Neural cell (in vitro differentiated cells): Measurements from ENCODE around the gene SYT4.

Experiments
- CTCF ChIP-seq: fragments of 450-650 bp; IDR thresholded peaks from 2 replicates; pipeline ENCODE4 v1.5.1; 2014; ENCODE audit warnings: antibody characterized with exemption, mild to moderate bottlenecking, moderate library complexity; ENCODE audit not compliant: poor library complexity, severe bottlenecking
- EP300 ChIP-seq: fragments of 450-650 bp; conservative IDR thresholded peaks from 2 replicates; pipeline ENCODE4 v1.6.1; 2014; ENCODE audit warnings: antibody characterized with exemption, mild to moderate bottlenecking, moderate library complexity; ENCODE audit not compliant: poor library complexity, severe bottlenecking
- EZH2 ChIP-seq: fragments of 200-600, 300-800 bp; shearing (Covaris generic), sonication (generic); IDR thresholded peaks from 2 replicates; pipeline ENCODE4 v1.6.1; 2014; ENCODE audit warnings: antibody characterized with exemption, low read length, borderline replicate concordance, mild to moderate bottlenecking; ENCODE audit not compliant: insufficient read depth, poor library complexity, severe bottlenecking
- MXI1 ChIP-seq: fragments of 450-650 bp; conservative IDR thresholded peaks from 2 replicates; pipeline ENCODE4 v1.6.1; 2014; ENCODE audit warnings: antibody characterized with exemption, mild to moderate bottlenecking; ENCODE audit not compliant: poor library complexity, severe bottlenecking
- POLR2AphosphoS5 ChIP-seq: IDR thresholded peaks from 2 replicates; pipeline ENCODE4 v1.6.1; 2012
- RAD21 ChIP-seq: fragments of 450-650 bp; conservative IDR thresholded peaks from 2 replicates; pipeline ENCODE4 v1.6.1; 2014; ENCODE audit warnings: antibody characterized with exemption, mild to moderate bottlenecking, moderate library complexity
- REST ChIP-seq: IDR thresholded peaks from 2 replicates; pipeline ENCODE4 v1.6.1; 2012; ENCODE audit warnings: borderline replicate concordance
- SMC3 ChIP-seq: fragments of 450-650 bp; conservative IDR thresholded peaks from 2 replicates; pipeline ENCODE4 v1.6.1; 2014; ENCODE audit warnings: antibody characterized with exemption, mild to moderate bottlenecking, moderate library complexity; ENCODE audit not compliant: poor library complexity
- TAF1 ChIP-seq: IDR thresholded peaks from 2 replicates; pipeline ENCODE4 v1.6.1; 2012; ENCODE audit warnings: low read depth

GRCh38 chr18:43322132-43322531 lies 44.8 kb upstream of the SYT4 start:
- TF ChIP-seq POLR2AphosphoS5, result no peak
- TF ChIP-seq CTCF, result no peak
- TF ChIP-seq EP300, result no peak
- TF ChIP-seq TAF1, result no peak
- no peak for TF ChIP-seq EZH2
- TF ChIP-seq REST, result no peak
- no peak for TF ChIP-seq MXI1
- no peak for TF ChIP-seq RAD21
- no peak for TF ChIP-seq SMC3
